Measurements from ENCODE around the gene CXCR5.

- no peak for TF ChIP-seq CTCF (IDR thresholded peaks at IDR 0.05)
- no peak for TF ChIP-seq POLR2AphosphoS5 (IDR thresholded peaks at IDR 0.05)
- no peak for TF ChIP-seq EP300 (IDR thresholded peaks at IDR 0.05)
- TF ChIP-seq POLR2A (IDR thresholded peaks at IDR 0.05) = no peak
These were observed 10.0 kb downstream of the CXCR5 start for GRCh38 chr11:118893662-118894061.

Measured in sigmoid colon (tissue), 4 donors.